Stimulated activated CD8-positive, alpha-beta memory T cell treated with anti-CD3 and anti-CD28 coated beads, Interleukin-4, amount 100 ng/mL, for 4 hours (primary cell): ENCODE measurements around the gene WAPL.
"Not testable (repeated sequence)": the region's sequence is repeated elsewhere in the genome, so short reads cannot be mapped to it uniquely, and the experiment has no call there.

Experiments used
- DNase-seq, 2 donors: peaks; one replicate each; pipeline ENCODE4 v3.0.0-alpha.2; 2020; ENCODE audit warnings: low read depth in 2 of 2, low spot score in 1 of 2

Gene WAPL

GRCh38 chr10:86390337-86391120 lies 131.1 kb downstream of the WAPL start:
- DNase-seq, result no peak

GRCh38 chr10:86389441-86390193 lies 132.0 kb downstream of the WAPL start:
- DNase-seq, result no peak

GRCh38 chr10:86389109-86389440 lies 132.5 kb downstream of the WAPL start:
- DNase-seq, result not testable (repeated sequence)

GRCh38 chr10:86388119-86388704 lies 133.4 kb downstream of the WAPL start:
- no peak for DNase-seq

- DNase-seq, result no peak
Observed at GRCh38 chr10:86387178-86387794, 134.3 kb downstream of the WAPL start.

- no peak for DNase-seq
Observed at GRCh38 chr10:86385806-86386205, 135.8 kb downstream of the WAPL start.
